ENCODE measurements around the gene HS6ST3.

Gene HS6ST3

GRCh38 chr13:96198038-96198437 is 108.1 kb downstream of the HS6ST3 start:
- DNase-seq (ENCODE audit: low read depth in 1 of 2, low spot score in 1 of 2), result no peak

DNA sequence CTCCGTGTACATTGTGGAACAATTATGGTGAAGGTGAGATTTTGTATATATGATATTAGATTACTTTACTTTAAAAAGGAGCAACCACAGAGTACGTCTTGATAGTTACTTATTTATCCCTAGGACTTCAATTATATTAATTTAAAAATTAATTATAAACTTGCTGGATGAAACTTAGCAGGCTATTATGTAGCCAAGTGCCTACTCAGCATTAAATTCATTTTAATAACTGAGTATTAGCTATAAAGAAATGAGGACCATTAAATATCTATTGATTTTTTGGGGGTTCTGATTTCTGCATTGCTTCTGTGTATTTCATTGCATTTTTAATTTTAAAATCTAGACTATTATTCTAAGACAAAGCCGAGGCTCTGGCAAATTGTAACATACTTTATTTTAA is 109.4 kb downstream of the HS6ST3 start:
- DNase-seq (ENCODE audit: low read depth in 1 of 2, low spot score in 1 of 2), result no peak

- DNase-seq (ENCODE audit: low read depth in 1 of 2, low spot score in 1 of 2), result no peak
These were observed 110.9 kb downstream of the HS6ST3 start for GRCh38 chr13:96200810-96201209.

DNA sequence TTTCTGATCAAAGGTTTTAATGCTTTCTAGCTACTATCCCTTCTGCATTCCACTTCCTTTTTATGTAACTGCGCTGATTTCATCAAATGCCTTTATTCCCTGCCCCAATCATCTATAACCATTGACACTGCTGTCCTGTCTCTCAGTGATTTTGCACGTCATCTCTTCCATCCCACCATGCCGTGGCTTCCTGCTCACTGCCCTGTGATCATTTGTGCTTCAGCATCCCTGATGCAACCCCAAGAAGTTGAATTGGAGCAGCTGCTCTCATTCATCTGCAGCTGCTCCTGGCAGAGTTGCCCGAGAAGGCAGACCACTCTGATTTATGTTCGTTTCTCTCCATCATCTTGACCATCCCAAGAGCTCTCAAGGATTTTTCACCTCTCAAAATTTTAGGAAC is 112.4 kb downstream of the HS6ST3 start:
- DNase-seq (ENCODE audit: low read depth in 1 of 2, low spot score in 1 of 2), result no peak

DNA sequence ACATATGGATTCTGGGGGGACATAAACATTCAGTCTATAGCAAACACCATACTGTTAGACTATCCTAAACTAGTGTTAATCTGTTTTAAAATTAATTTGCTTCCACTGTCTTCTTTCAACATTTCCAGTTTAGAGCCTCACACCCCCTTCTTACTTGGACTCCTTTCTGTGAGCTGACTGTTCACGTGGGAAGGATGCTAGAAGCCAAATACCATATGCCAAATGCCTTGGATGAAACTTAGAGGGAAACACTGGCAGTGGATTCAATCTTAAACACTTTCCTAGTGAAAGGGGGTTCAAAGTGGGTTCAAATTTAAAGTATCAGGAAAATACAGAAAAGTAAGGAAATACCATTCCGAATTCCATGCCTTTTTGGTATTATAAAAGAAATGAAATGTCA is 113.6 kb downstream of the HS6ST3 start:
- DNase-seq (ENCODE audit: low read depth in 1 of 2, low spot score in 1 of 2), result no peak

- DNase-seq (ENCODE audit: low read depth in 1 of 2, low spot score in 1 of 2), result no peak
These were observed 125.0 kb downstream of the HS6ST3 start for GRCh38 chr13:96214824-96215445.

DNA sequence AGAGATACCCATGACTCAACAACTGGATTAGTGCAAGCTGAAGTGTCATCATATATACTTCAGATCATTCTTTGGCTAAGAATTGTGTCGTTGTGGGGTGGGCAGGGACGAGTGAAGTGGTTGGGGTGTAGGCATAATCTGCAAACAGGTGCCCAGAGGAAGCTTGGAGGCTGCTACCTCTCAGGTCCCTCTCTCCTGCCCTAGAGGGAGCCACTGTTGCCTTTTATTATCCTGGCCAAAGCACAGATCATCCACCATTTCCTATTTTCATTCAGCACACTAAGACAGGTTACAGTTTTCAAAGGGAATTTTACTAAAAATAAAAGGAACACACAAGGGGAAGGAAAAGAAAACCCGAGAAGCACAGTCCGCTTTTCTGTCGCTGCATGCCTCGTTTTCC is 126.6 kb downstream of the HS6ST3 start:
- no peak for DNase-seq (ENCODE audit: low read depth in 1 of 2, low spot score in 1 of 2)

- DNase-seq (ENCODE audit: low read depth in 1 of 2, low spot score in 1 of 2), result no peak
These were observed 128.6 kb downstream of the HS6ST3 start for GRCh38 chr13:96218475-96218874.

DNA sequence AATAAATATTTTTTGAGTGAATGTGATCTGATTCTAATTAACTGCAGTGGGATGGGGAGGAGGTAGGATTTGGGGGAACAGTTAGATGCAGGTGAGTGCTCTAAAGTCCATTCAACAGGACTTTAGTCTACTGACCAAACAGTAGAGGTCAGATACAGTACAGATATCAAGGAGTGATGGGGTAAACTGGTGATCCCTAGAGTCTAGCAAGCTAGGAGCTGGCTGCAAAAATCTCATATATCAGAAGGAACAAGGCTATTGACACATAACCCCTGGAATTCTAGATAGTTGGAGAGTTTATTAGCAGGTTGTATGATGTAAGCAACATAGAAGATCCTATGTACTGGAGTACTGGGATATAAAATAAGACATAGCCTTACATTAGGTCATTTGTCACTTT is 131.6 kb downstream of the HS6ST3 start:
- no peak for DNase-seq (ENCODE audit: low read depth in 1 of 2, low spot score in 1 of 2)

- DNase-seq (ENCODE audit: low read depth in 1 of 2, low spot score in 1 of 2), result no peak
These were observed 133.3 kb downstream of the HS6ST3 start for GRCh38 chr13:96223231-96223630.

GRCh38 chr13:96229356-96229755 is 139.4 kb downstream of the HS6ST3 start:
- no peak for DNase-seq (ENCODE audit: low read depth in 1 of 2, low spot score in 1 of 2)

- no peak for DNase-seq (ENCODE audit: low read depth in 1 of 2, low spot score in 1 of 2)
These were observed 148.3 kb downstream of the HS6ST3 start for GRCh38 chr13:96238241-96238640.

GRCh38 chr13:96238861-96239260 is 149.0 kb downstream of the HS6ST3 start:
- no peak for DNase-seq (ENCODE audit: low read depth in 1 of 2, low spot score in 1 of 2)

- no peak for DNase-seq (ENCODE audit: low read depth in 1 of 2, low spot score in 1 of 2)
These were observed 153.5 kb downstream of the HS6ST3 start for GRCh38 chr13:96243376-96243775.

DNA sequence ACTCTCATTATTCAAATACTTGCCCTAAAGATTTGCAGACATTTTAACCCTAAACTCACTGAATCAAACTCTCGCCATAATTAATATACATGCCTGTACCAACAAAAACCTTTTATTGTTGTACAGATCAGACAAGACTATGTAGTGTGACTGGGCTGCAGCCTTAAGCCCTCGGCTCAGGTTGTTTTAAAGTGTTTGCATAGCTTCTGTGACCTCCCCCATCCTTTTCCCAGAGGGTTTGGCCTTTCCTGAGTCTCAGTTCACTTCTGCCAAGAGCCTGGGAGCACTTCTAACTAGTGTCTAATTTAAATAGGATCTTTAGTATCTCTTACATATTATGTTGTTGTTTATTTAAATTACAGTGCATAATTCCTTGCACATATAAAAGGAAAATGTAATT is 158.2 kb downstream of the HS6ST3 start:
- no peak for DNase-seq (ENCODE audit: low read depth in 1 of 2, low spot score in 1 of 2)

- DNase-seq (ENCODE audit: low read depth in 1 of 2, low spot score in 1 of 2), result no peak
These were observed 159.1 kb downstream of the HS6ST3 start for GRCh38 chr13:96248996-96249395.

DNA sequence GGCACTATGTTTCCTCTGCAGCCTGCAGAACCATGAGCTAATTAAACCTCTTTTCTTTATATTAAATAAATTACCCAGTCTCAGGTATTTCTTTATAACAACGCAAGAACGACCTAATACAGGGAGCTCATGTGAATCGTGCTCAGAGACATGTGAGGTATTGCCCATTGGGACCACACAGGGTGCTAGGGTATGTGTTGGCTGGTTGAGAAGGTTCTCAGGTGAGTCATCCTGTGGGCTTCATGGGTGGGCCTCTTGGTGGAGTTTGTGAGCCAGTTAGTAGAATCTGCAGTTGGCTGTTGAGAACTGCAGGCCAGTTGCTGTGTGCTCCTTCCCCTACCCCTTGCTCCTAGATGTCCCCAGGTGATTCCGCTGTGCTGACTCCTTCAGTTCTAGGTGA is 163.0 kb downstream of the HS6ST3 start:
- no peak for DNase-seq (ENCODE audit: low read depth in 1 of 2, low spot score in 1 of 2)

DNA sequence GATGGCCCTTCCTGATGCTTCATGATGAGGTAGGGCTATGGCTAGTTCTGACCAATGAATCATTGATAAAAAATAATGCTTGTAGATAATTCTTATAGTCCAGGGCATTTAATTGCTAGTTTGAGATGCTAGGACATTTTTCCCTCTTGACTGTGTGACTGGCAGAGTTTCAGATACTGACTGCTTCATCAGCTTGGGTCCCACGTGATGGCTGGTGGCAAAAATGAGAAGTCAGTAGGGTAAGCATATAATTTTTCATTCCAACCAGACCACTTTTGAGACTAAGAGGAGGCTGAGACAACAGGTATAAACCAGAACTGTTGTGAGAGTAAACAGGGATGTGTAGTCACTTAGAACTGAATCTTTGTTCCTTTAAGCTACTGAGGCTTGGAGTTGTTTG is 183.3 kb downstream of the HS6ST3 start:
- no peak for DNase-seq (ENCODE audit: low read depth in 1 of 2, low spot score in 1 of 2)

GRCh38 chr13:96274046-96274445 is 184.1 kb downstream of the HS6ST3 start:
- DNase-seq (ENCODE audit: low read depth in 1 of 2, low spot score in 1 of 2), result no peak

DNA sequence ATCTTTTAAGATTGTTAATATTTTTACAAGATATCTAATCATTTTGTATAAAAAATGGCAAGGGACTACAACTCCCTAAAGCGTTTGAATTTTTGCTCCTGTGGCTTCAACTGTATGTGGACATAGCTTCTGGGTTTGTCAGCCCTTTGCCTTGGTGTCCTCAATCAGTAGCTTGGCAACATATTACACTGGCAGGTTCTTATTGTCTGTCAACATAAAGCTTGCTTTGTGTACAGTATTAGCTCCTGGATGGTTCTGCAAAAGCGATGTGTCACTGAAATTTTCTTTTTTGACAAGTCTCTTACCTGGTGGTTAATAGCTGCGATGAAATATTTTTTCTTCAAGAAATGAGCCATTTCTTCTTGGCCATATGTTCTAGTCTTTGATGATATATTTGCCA is 190.0 kb downstream of the HS6ST3 start:
- no peak for DNase-seq (ENCODE audit: low read depth in 1 of 2, low spot score in 1 of 2)

GRCh38 chr13:96284971-96285370 is 195.1 kb downstream of the HS6ST3 start:
- no peak for DNase-seq (ENCODE audit: low read depth in 1 of 2, low spot score in 1 of 2)

- DNase-seq (ENCODE audit: low read depth in 1 of 2, low spot score in 1 of 2), result no peak
These were observed 195.8 kb downstream of the HS6ST3 start for GRCh38 chr13:96285729-96286128.

DNA sequence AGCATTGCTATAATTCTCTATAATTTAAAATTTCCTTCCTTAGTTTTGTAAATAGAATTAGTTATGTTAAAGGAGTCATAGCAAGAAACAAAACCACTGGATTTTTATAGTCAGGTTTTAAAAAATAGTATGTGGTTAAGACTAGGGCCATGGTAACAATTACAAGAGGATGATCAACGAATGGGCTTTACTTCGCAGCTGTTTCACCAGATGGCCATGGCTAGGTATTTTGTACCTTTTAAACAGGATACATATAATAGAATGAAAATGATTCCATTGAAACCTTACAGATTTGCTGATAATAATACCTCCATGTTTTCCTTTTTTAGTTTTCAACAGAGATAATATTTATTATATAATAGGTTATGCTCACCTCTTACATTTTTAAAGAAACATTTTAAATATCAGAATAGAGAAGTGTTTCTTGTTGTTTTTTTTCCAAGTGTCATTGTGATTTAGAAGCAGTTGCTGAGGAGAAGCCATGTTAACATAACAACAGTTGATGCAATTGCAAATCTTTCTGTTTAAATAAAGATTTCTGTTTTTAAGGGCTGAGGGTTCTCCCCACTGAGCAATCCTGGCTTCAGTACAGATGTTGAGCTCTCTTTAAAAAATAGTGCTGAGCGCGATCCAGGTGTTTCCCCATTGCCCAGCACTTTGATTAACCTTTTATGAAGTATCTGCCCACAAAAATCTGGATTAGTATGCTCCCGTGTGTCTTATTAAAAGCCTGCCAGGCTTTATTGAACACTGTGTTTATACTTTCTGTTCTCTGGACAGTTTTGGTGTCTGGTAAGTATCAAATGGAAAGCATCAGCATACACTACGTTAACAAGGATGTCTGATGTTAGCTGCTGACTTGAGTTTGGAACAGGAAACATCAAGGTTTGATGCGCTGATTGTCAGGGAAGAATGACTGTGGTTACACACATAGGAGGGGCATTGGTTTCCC is 205.3 kb downstream of the HS6ST3 start:
- no peak for DNase-seq (ENCODE audit: low read depth in 1 of 2, low spot score in 1 of 2)

Measured in activated T-helper 1 cell treated with anti-CD3 and anti-CD28 coated beads, Interleukin-2, amount 50 U/mL, for 16 hours (primary cell).